Fibroblast of lung (primary cell): ENCODE measurements around the gene IGSF9. TPM values are rescaled to one million over a fixed set of nuclear protein-coding genes. Genes with fewer than 3 reads are reported as not detected.

Experiments
- DNase-seq, 2 donors: peaks; one replicate each; pipeline versions ENCODE4 v3.0.0 to v3.0.0-alpha.2; 2010; ENCODE audit warnings: low read depth in 2 of 2
- H2AFZ ChIP-seq: 2 replicates; pipeline ENCODE4 v1.5.1; 2012; ENCODE audit warnings: low read length, control low read depth, inconsistent platforms
- H3K27ac ChIP-seq: 2 replicates; pipeline ENCODE4 v1.5.1; 2011; ENCODE audit warnings: low read length, control low read depth; ENCODE audit not compliant: insufficient read depth
- H3K27me3 ChIP-seq: 2 replicates; pipeline ENCODE4 v1.5.1; 2011; ENCODE audit warnings: mild to moderate bottlenecking, low read length; ENCODE audit not compliant: control insufficient read depth, insufficient read depth
- H3K36me3 ChIP-seq: 2 replicates; pipeline ENCODE4 v1.5.1; 2011; ENCODE audit warnings: low read length; ENCODE audit not compliant: control insufficient read depth, insufficient read depth
- H3K4me1 ChIP-seq: 2 replicates; pipeline ENCODE4 v1.5.1; 2011; ENCODE audit warnings: low read length; ENCODE audit not compliant: control insufficient read depth, insufficient read depth; ENCODE audit errors: extremely low read depth
- H3K4me2 ChIP-seq: 2 replicates; pipeline ENCODE4 v1.5.1; 2011; ENCODE audit warnings: low read length, control low read depth; ENCODE audit not compliant: insufficient read depth; ENCODE audit errors: extremely low read depth
- H3K4me3 ChIP-seq, 4 experiments: fragments of 200-600 bp in 1 of 4; sonication (generic) in 1 of 4; replicated peaks in 1 of 4; 2 replicates each; pipeline ENCODE4 v1.5.1; 2011 to 2016; ENCODE audit warnings: low read length in 4 of 4, low read depth in 3 of 4, mild to moderate bottlenecking in 3 of 4, control low read depth in 2 of 4, inconsistent platforms in 1 of 4, mixed read lengths in 1 of 4; ENCODE audit not compliant: insufficient read depth in 1 of 4; ENCODE audit errors: control extremely low read depth in 1 of 4
- H3K79me2 ChIP-seq: 2 replicates; pipeline ENCODE4 v1.5.1; 2012; ENCODE audit warnings: mild to moderate bottlenecking, low read length, inconsistent platforms; ENCODE audit not compliant: control insufficient read depth, insufficient read depth
- H3K9ac ChIP-seq: 2 replicates; pipeline ENCODE4 v1.5.1; 2011; ENCODE audit warnings: mild to moderate bottlenecking, low read length, control low read depth; ENCODE audit not compliant: insufficient read depth
- H3K9me3 ChIP-seq: 2 replicates; pipeline ENCODE4 v1.5.1; 2012; ENCODE audit warnings: low read depth, low read length; ENCODE audit not compliant: control insufficient read depth, insufficient read depth
- H4K20me1 ChIP-seq: 2 replicates; pipeline ENCODE4 v1.5.1; 2011; ENCODE audit warnings: low read length; ENCODE audit not compliant: control insufficient read depth, insufficient read depth; ENCODE audit errors: extremely low read depth
- CTCF ChIP-seq, 2 donors: IDR thresholded peaks in 1 of 2; conservative IDR thresholded peaks in 1 of 2; 1 replicate in 1 of 2; 2 replicates in 1 of 2; pipeline ENCODE4 v1.5.1; 2011 to 2012; ENCODE audit warnings: low read length in 2 of 2, control low read depth in 1 of 2, inconsistent platforms in 1 of 2, low read depth in 1 of 2, mild to moderate bottlenecking in 1 of 2
- EZH2 ChIP-seq: IDR thresholded peaks from 2 replicates; pipeline ENCODE4 v1.5.1; 2012; ENCODE audit warnings: low read length, control low read depth, mild to moderate bottlenecking; ENCODE audit errors: missing control alignments
- polyA plus RNA-seq, 2 donors: library from polyadenylated mRNA; depleted of rRNA in 1 of 2; stranded (reverse) in 1 of 2; unstranded in 1 of 2; fragments of >200 nt; gene quantifications; 2 replicates each; pipeline ENCODE4 v1.2.1, GENCODE V29; 2011 to 2012; ENCODE audit warnings: missing spikeins in 1 of 2
- total RNA-seq: library from RNA; depleted of rRNA; stranded (reverse); fragments of >200 nt; gene quantifications from 2 replicates; pipeline ENCODE4 v1.2.1, GENCODE V29; 2014

The IGSF9 gene
- total and polyA plus RNA-seq, 2 donors (not counting 1 experiment from before 2014, with no cell fraction given), result under 0.01 TPM; not detected in 1

- Histone ChIP-seq H4K20me1 (no peaks in the 10 kb centered on the region), H3K4me3 (no peak overlapping the region), H3K27ac (no peak overlapping the region), H3K27me3 (peaks cover 36% of the 10 kb centered on the region), H3K4me1 (no peaks in the 10 kb centered on the region), H3K9me3 (no peaks in the 10 kb centered on the region), H3K36me3 (no peaks in the 10 kb centered on the region), H3K4me2 (no peak overlapping the region), H2AFZ (no peak overlapping the region), H3K9ac (no peak overlapping the region), H3K79me2 (no peaks in the 10 kb centered on the region)
- no peak for DNase-seq
- TF ChIP-seq EZH2, result no peak
- TF ChIP-seq CTCF (conservative IDR thresholded peaks at IDR 0.05 in 1 of 2, IDR thresholded peaks at IDR 0.05 in 1 of 2; ENCODE audit: low read depth in 1 of 2, low read length in 2 of 2), result no peak
Observed at GRCh38 chr1:159940006-159940620, 5.3 kb downstream of the IGSF9 start.

GRCh38 chr1:159939678-159940002 lies 5.8 kb downstream of the IGSF9 start:
- no peak overlapping the region for H2AFZ ChIP-seq
- H3K79me2 ChIP-seq, result no peaks in the 10 kb centered on the region
- no peaks in the 10 kb centered on the region for H3K9me3 ChIP-seq
- TF ChIP-seq CTCF (conservative IDR thresholded peaks at IDR 0.05 in 1 of 2, IDR thresholded peaks at IDR 0.05 in 1 of 2; ENCODE audit: low read depth in 1 of 2, low read length in 2 of 2) (no peak), EZH2 (no peak)
- peaks cover 35% of the 10 kb centered on the region for H3K27me3 ChIP-seq
- H4K20me1 ChIP-seq, result no peaks in the 10 kb centered on the region
- no peak overlapping the region for H3K4me3 ChIP-seq
- no peaks in the 10 kb centered on the region for H3K4me1 ChIP-seq
- no peak for DNase-seq
- no peak overlapping the region for H3K9ac ChIP-seq
- H3K36me3 ChIP-seq, result no peaks in the 10 kb centered on the region
- H3K4me2 ChIP-seq, result no peak overlapping the region
- H3K27ac ChIP-seq, result no peak overlapping the region

- H3K36me3 ChIP-seq, result no peaks in the 10 kb centered on the region
Observed at GRCh38 chr1:159938905-159939677, 6.3 kb downstream of the IGSF9 start.

More at GRCh38 chr1:159938905-159939677, 6.3 kb downstream of the IGSF9 start:
- Histone ChIP-seq H3K79me2 (no peaks in the 10 kb centered on the region), H3K27ac (no peak overlapping the region), H3K4me1 (no peaks in the 10 kb centered on the region), H3K4me3 (no peak overlapping the region), H3K9me3 (no peaks in the 10 kb centered on the region), H3K4me2 (no peak overlapping the region), H3K9ac (no peak overlapping the region), H3K27me3 (peaks cover 29% of the 10 kb centered on the region), H2AFZ (no peak overlapping the region), H4K20me1 (no peaks in the 10 kb centered on the region)
- DNase-seq, result no peak
- TF ChIP-seq CTCF (conservative IDR thresholded peaks at IDR 0.05 in 1 of 2, IDR thresholded peaks at IDR 0.05 in 1 of 2; ENCODE audit: low read depth in 1 of 2, low read length in 2 of 2), result no peak
- TF ChIP-seq EZH2, result no peak
